HG03196 (cell line): ENCODE data around the gene C1D.
"Not testable (repeated sequence)": the region's sequence is repeated elsewhere in the genome, so short reads cannot be mapped to it uniquely, and the experiment has no call there.

ENCODE experiments used
- ATAC-seq: cut with Tn5 transposase; IDR thresholded peaks from one replicate; pipeline ENCODE4 v1.9.1; 2021; ENCODE audit not compliant: unreplicated experiment

The C1D gene

GRCh38 chr2:68009526-68009925 lies 53.3 kb downstream of the C1D start:
- ATAC-seq, result no peak

GRCh38 chr2:68000170-68000825 lies 62.5 kb downstream of the C1D start:
- ATAC-seq, result no peak

GRCh38 chr2:67999332-67999731 lies 63.5 kb downstream of the C1D start:
- ATAC-seq, result no peak

- no peak for ATAC-seq
Observed at GRCh38 chr2:67997903-67998302, 64.9 kb downstream of the C1D start.

- ATAC-seq, result no peak
Observed at GRCh38 chr2:67997528-67997900, 65.3 kb downstream of the C1D start.

GRCh38 chr2:67996772-67997527 lies 65.9 kb downstream of the C1D start:
- ATAC-seq, result no peak

- no peak for ATAC-seq
Observed at GRCh38 chr2:67994716-67995115, 68.1 kb downstream of the C1D start.

- not testable (repeated sequence) for ATAC-seq
Observed at GRCh38 chr2:67994069-67994468, 68.7 kb downstream of the C1D start.

GRCh38 chr2:67993329-67993728 lies 69.5 kb downstream of the C1D start:
- ATAC-seq, result no peak

GRCh38 chr2:67991456-67991855 lies 71.3 kb downstream of the C1D start:
- ATAC-seq, result no peak
